HEK293 (cell line): ENCODE results near the gene BAIAP3.

Experiments used
- BCL11B ChIP-seq: fragments of 450-650 bp; formaldehyde crosslinking; IDR thresholded peaks from 2 replicates; pipeline ENCODE4 v1.5.1; 2016; ENCODE audit warnings: low read depth, missing biosample characterization, missing genetic modification characterization
- GLIS1 ChIP-seq: fragments of 450-650 bp; formaldehyde crosslinking; IDR thresholded peaks from 2 replicates; pipeline ENCODE4 v1.5.1; 2016; ENCODE audit warnings: missing biosample characterization, missing genetic modification characterization
- GLIS2 ChIP-seq: fragments of 450-650 bp; formaldehyde crosslinking; IDR thresholded peaks from 2 replicates; pipeline ENCODE4 v1.5.1; 2016; ENCODE audit warnings: missing biosample characterization, missing genetic modification characterization
- HOXC10 ChIP-seq: sonication (generic); formaldehyde crosslinking; IDR thresholded peaks from 2 replicates; pipeline ENCODE4 v1.8.1; 2023; ENCODE audit warnings: mild to moderate bottlenecking, missing genetic modification reagents
- REPIN1 ChIP-seq: fragments of 450-650 bp; formaldehyde crosslinking; IDR thresholded peaks from 2 replicates; pipeline ENCODE4 v1.5.1; 2017; ENCODE audit warnings: missing biosample characterization, missing genetic modification characterization, low read depth
- SP3 ChIP-seq: fragments of 450-650 bp; formaldehyde crosslinking; IDR thresholded peaks from 2 replicates; pipeline ENCODE4 v1.5.1; 2016; ENCODE audit warnings: missing biosample characterization, missing genetic modification characterization
- WT1 ChIP-seq: fragments of 450-650 bp; formaldehyde crosslinking; IDR thresholded peaks from 2 replicates; pipeline ENCODE4 v1.5.1; 2016; ENCODE audit warnings: missing biosample characterization, missing genetic modification characterization
- ZBTB20 ChIP-seq: fragments of 450-650 bp; formaldehyde crosslinking; IDR thresholded peaks from 2 replicates; pipeline ENCODE4 v1.5.1; 2016; ENCODE audit warnings: missing biosample characterization, missing genetic modification characterization
- ZBTB7A ChIP-seq: fragments of 450-650 bp; formaldehyde crosslinking; IDR thresholded peaks from 2 replicates; pipeline ENCODE4 v1.5.1; 2016; ENCODE audit warnings: low read depth, missing biosample characterization, missing genetic modification characterization
- ZIC2 ChIP-seq: fragments of 450-650 bp; formaldehyde crosslinking; IDR thresholded peaks from 2 replicates; pipeline ENCODE4 v1.5.1; 2016; ENCODE audit warnings: missing biosample characterization, missing genetic modification characterization
- ZNF114 ChIP-seq: fragments of 450-650 bp; formaldehyde crosslinking; IDR thresholded peaks from 2 replicates; pipeline ENCODE4 v1.5.0; 2017; ENCODE audit warnings: missing biosample characterization, missing genetic modification characterization
- ZNF146 ChIP-seq: fragments of 450-650 bp; formaldehyde crosslinking; IDR thresholded peaks from 2 replicates; pipeline ENCODE4 v1.5.1; 2016; ENCODE audit warnings: missing biosample characterization, missing genetic modification characterization
- ZNF157 ChIP-seq: fragments of 450-650 bp; formaldehyde crosslinking; IDR thresholded peaks from 2 replicates; pipeline ENCODE4 v1.5.1; 2016; ENCODE audit warnings: missing biosample characterization, missing genetic modification characterization
- ZNF169 ChIP-seq: fragments of 450-650 bp; formaldehyde crosslinking; IDR thresholded peaks from 2 replicates; pipeline ENCODE4 v1.5.1; 2016; ENCODE audit warnings: missing biosample characterization, missing genetic modification characterization
- ZNF2 ChIP-seq: fragments of 450-650 bp; formaldehyde crosslinking; IDR thresholded peaks from 2 replicates; pipeline ENCODE4 v1.5.1; 2016; ENCODE audit warnings: missing biosample characterization, missing genetic modification characterization
- ZNF202 ChIP-seq: fragments of 450-650 bp; formaldehyde crosslinking; IDR thresholded peaks from 2 replicates; pipeline ENCODE4 v1.5.1; 2016; ENCODE audit warnings: missing biosample characterization, missing genetic modification characterization, borderline replicate concordance
- ZNF221 ChIP-seq: fragments of 450-650 bp; formaldehyde crosslinking; IDR thresholded peaks from 2 replicates; pipeline ENCODE4 v1.5.1; 2017; ENCODE audit warnings: missing biosample characterization, missing genetic modification characterization, borderline replicate concordance
- ZNF26 ChIP-seq: fragments of 450-650 bp; formaldehyde crosslinking; IDR thresholded peaks from 2 replicates; pipeline ENCODE4 v1.5.1; 2016; ENCODE audit warnings: missing biosample characterization, missing genetic modification characterization
- ZNF311 ChIP-seq: fragments of 450-650 bp; formaldehyde crosslinking; IDR thresholded peaks from 2 replicates; pipeline ENCODE4 v1.5.1; 2017; ENCODE audit warnings: missing biosample characterization, missing genetic modification characterization, borderline replicate concordance
- ZNF335 ChIP-seq: fragments of 450-650 bp; formaldehyde crosslinking; conservative IDR thresholded peaks from 2 replicates; pipeline ENCODE4 v1.5.1; 2016; ENCODE audit warnings: missing biosample characterization, missing genetic modification characterization
- ZNF391 ChIP-seq: fragments of 450-650 bp; formaldehyde crosslinking; IDR thresholded peaks from 2 replicates; pipeline ENCODE4 v1.5.1; 2016; ENCODE audit warnings: low read depth, missing biosample characterization, missing genetic modification characterization, borderline replicate concordance
- ZNF449 ChIP-seq: fragments of 450-650 bp; formaldehyde crosslinking; IDR thresholded peaks from 2 replicates; pipeline ENCODE4 v1.5.1; 2017; ENCODE audit warnings: missing biosample characterization, mild to moderate bottlenecking, missing genetic modification characterization, moderate library complexity
- ZNF548 ChIP-seq: fragments of 450-650 bp; formaldehyde crosslinking; IDR thresholded peaks from 2 replicates; pipeline ENCODE4 v1.5.1; 2016; ENCODE audit warnings: missing biosample characterization, missing genetic modification characterization
- ZNF837 ChIP-seq: fragments of 450-650 bp; formaldehyde crosslinking; IDR thresholded peaks from 2 replicates; pipeline ENCODE4 v1.5.1; 2016; ENCODE audit warnings: missing biosample characterization, missing genetic modification characterization
- ZSCAN18 ChIP-seq: fragments of 450-650 bp; formaldehyde crosslinking; IDR thresholded peaks from 2 replicates; pipeline ENCODE4 v1.5.1; 2016; ENCODE audit warnings: missing biosample characterization, missing genetic modification characterization
- ZSCAN30 ChIP-seq: fragments of 450-650 bp; IDR thresholded peaks from 2 replicates; pipeline ENCODE4 v1.5.1; 2018; ENCODE audit warnings: missing biosample characterization, mild to moderate bottlenecking, missing genetic modification characterization, moderate library complexity
- TF ChIP-seq, protein P1 (sequence below): fragments of 450-650 bp; formaldehyde crosslinking; conservative IDR thresholded peaks from 2 replicates; pipeline ENCODE4 v1.5.1; 2016; ENCODE audit warnings: low read depth, missing biosample characterization, missing genetic modification characterization
- TF ChIP-seq, protein P2 (sequence below): fragments of 450-650 bp; formaldehyde crosslinking; IDR thresholded peaks from 2 replicates; pipeline ENCODE4 v1.5.1; 2017; ENCODE audit warnings: missing biosample characterization, missing genetic modification characterization
- TF ChIP-seq, protein P3 (sequence below): fragments of 450-650 bp; IDR thresholded peaks from 2 replicates; pipeline ENCODE4 v1.5.1; 2018; ENCODE audit warnings: missing biosample characterization, mild to moderate bottlenecking, missing genetic modification characterization

Gene BAIAP3

DNA sequence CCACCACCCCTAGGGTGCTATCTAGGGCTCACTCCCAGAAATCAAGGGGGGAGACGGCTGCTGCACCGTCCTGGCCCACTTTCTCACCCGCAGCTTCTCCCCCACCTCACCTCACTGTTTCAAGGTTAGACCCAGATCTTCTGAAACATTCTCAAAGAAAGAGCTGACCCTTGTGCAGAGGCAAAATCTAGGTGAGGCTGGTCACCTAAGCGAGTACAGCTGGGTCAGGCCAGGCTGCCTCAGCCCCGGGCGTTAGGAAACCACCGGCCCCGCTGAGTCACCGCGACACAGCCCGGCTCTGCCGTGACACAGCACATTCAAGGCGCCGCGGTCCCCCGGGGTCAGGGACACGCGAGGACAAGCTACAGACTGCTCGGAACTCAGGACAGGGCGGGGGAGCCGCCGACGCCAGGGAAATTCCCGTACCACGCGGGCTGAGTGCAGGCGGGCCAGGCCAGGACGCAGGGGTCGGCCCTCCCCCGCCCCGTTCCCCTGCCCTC is 45.4 kb downstream of the BAIAP3 start (continued):
- TF ChIP-seq BCL11B (tag by site-specific recombination) (peak; percentile 85; the same call in 1 of the 2 replicates), ZNF449 (tag by site-specific recombination) (no peak; the same call in 1 of the 2 replicates), ZNF548 (tag by site-specific recombination) (no peak), ZNF311 (tag by site-specific recombination) (no peak), HOXC10 (CRISPR knock-in tag) (0 out of 2 replicates have a peak, but pooled peaks have one; percentile 30), ZNF837 (0 out of 2 replicates have a peak, but pooled peaks have one; percentile 6), ZNF157 (tag by site-specific recombination) (no peak), ZNF335 (tag by site-specific recombination) (peak; percentile 41), GLIS1 (peak; percentile 32; the same call in 1 of the 2 replicates), ZNF146 (tag by site-specific recombination) (no peak), ZNF114 (tag by site-specific recombination) (no peak), ZBTB20 (tag by site-specific recombination) (0 out of 2 replicates have a peak, but pooled peaks have one; percentile 33), GLIS2 (tag by site-specific recombination) (peak; percentile 77; the same call in 1 of the 2 replicates), ZSCAN18 (tag by site-specific recombination) (no peak; the same call in 1 of the 2 replicates), ZBTB7A (tag by site-specific recombination) (peak; percentile 56; the same call in 1 of the 2 replicates), ZNF391 (0 out of 2 replicates have a peak, but pooled peaks have one; percentile 15), ZNF221 (tag by site-specific recombination) (no peak), ZNF202 (tag by site-specific recombination) (no peak), ZNF2 (peak; percentile 57; the same call in 1 of the 2 replicates), REPIN1 (no peak), SP3 (tag by site-specific recombination) (peak; percentile 28), ZNF169 (tag by site-specific recombination) (no peak), ZNF26 (tag by site-specific recombination) (no peak), ZIC2 (tag by site-specific recombination) (peak; percentile 46; the same call in 1 of the 2 replicates), ZSCAN30 (no peak), WT1 (no peak)
- TF ChIP-seq, protein P1, sequence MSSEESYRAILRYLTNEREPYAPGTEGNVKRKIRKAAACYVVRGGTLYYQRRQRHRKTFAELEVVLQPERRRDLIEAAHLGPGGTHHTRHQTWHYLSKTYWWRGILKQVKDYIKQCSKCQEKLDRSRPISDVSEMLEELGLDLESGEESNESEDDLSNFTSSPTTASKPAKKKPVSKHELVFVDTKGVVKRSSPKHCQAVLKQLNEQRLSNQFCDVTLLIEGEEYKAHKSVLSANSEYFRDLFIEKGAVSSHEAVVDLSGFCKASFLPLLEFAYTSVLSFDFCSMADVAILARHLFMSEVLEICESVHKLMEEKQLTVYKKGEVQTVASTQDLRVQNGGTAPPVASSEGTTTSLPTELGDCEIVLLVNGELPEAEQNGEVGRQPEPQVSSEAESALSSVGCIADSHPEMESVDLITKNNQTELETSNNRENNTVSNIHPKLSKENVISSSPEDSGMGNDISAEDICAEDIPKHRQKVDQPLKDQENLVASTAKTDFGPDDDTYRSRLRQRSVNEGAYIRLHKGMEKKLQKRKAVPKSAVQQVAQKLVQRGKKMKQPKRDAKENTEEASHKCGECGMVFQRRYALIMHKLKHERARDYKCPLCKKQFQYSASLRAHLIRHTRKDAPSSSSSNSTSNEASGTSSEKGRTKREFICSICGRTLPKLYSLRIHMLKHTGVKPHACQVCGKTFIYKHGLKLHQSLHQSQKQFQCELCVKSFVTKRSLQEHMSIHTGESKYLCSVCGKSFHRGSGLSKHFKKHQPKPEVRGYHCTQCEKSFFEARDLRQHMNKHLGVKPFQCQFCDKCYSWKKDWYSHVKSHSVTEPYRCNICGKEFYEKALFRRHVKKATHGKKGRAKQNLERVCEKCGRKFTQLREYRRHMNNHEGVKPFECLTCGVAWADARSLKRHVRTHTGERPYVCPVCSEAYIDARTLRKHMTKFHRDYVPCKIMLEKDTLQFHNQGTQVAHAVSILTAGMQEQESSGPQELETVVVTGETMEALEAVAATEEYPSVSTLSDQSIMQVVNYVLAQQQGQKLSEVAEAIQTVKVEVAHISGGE = no peak
- TF ChIP-seq, protein P2, sequence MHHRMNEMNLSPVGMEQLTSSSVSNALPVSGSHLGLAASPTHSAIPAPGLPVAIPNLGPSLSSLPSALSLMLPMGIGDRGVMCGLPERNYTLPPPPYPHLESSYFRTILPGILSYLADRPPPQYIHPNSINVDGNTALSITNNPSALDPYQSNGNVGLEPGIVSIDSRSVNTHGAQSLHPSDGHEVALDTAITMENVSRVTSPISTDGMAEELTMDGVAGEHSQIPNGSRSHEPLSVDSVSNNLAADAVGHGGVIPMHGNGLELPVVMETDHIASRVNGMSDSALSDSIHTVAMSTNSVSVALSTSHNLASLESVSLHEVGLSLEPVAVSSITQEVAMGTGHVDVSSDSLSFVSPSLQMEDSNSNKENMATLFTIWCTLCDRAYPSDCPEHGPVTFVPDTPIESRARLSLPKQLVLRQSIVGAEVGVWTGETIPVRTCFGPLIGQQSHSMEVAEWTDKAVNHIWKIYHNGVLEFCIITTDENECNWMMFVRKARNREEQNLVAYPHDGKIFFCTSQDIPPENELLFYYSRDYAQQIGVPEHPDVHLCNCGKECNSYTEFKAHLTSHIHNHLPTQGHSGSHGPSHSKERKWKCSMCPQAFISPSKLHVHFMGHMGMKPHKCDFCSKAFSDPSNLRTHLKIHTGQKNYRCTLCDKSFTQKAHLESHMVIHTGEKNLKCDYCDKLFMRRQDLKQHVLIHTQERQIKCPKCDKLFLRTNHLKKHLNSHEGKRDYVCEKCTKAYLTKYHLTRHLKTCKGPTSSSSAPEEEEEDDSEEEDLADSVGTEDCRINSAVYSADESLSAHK (tag by site-specific recombination) = peak; percentile 51; the same call in 1 of the 2 replicates
- TF ChIP-seq, protein P3, sequence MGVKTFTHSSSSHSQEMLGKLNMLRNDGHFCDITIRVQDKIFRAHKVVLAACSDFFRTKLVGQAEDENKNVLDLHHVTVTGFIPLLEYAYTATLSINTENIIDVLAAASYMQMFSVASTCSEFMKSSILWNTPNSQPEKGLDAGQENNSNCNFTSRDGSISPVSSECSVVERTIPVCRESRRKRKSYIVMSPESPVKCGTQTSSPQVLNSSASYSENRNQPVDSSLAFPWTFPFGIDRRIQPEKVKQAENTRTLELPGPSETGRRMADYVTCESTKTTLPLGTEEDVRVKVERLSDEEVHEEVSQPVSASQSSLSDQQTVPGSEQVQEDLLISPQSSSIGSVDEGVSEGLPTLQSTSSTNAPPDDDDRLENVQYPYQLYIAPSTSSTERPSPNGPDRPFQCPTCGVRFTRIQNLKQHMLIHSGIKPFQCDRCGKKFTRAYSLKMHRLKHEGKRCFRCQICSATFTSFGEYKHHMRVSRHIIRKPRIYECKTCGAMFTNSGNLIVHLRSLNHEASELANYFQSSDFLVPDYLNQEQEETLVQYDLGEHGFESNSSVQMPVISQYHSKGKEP (tag by site-specific recombination) = no peak
